Progenitor cell of endocrine pancreas (in vitro differentiated cells): ENCODE results near the gene IRF2. TPM values are rescaled to one million over a fixed set of nuclear protein-coding genes. Genes with fewer than 3 reads are reported as not detected.

Source experiments
- DNase-seq: peaks from one replicate; pipeline ENCODE4 v3.0.0; 2021; ENCODE audit warnings: low spot score; ENCODE audit not compliant: unreplicated experiment
- H3K27ac Mint-ChIP-seq: 2 replicates; pipeline ENCODE4 v1.8.0; 2021; ENCODE audit warnings: mild to moderate bottlenecking, moderate library complexity, mixed read lengths
- H3K27me3 Mint-ChIP-seq: 2 replicates; pipeline ENCODE4 v1.8.0; 2021; ENCODE audit warnings: mixed read lengths
- H3K36me3 Mint-ChIP-seq: 2 replicates; pipeline ENCODE4 v1.8.0; 2022; ENCODE audit warnings: mixed read lengths; ENCODE audit not compliant: insufficient read depth
- H3K4me1 Mint-ChIP-seq: 2 replicates; pipeline ENCODE4 v1.8.0; 2021; ENCODE audit warnings: low read depth, mixed read lengths
- H3K4me3 Mint-ChIP-seq: 2 replicates; pipeline ENCODE4 v1.8.0; 2021; ENCODE audit warnings: low read depth, mild to moderate bottlenecking, moderate library complexity, mixed read lengths
- H3K9me3 Mint-ChIP-seq: 2 replicates; pipeline ENCODE4 v1.8.0; 2021; ENCODE audit warnings: low read depth, mixed read lengths
- total RNA-seq: library from RNA; stranded (reverse); gene quantifications from 2 replicates; pipeline ENCODE4 v1.2.1, GENCODE V29; 2021
- TF ChIP-seq, protein P1 (sequence below): fragments of 200-600 bp; sonication (generic); IDR thresholded peaks from one replicate; pipeline ENCODE4 v1.5.0; 2021; ENCODE audit warnings: antibody characterized with exemption, mild to moderate bottlenecking; ENCODE audit not compliant: unreplicated experiment

IRF2 gene
- total RNA-seq, 1 donor from 2014 or later: 19.1 TPM

DNA sequence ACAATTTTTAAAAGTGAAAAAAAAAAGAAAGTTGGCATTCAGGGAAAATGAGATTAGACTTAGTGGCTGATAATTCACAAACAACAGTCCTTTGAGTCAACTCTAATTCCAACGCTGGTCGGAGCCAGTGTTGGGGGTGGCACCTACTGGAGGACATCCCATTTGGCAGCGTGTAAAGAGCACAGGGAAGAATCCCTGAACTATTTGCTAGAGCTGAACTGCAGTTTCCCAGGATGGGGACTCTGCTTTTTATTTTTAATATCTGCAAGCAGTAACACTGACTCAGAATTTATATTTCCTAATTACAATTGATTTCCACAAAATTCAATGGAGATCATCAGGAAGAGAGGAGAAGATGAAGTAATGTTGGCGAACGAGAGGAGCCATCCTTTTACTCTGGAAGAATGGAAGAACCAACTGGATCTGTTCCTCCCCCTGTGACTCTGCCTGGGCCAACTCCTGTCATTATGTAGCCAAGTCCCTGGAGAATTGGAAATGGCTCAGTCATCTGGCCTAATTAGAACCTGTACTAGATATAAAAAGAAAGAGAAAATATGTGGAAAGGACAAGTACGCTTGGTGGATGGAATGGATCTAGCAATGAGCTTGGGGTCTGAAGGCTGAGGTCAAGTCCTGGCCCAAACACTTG is 76.7 kb downstream of the IRF2 start:
- no peaks in the 10 kb centered on the region for H3K9me3 Mint-ChIP-seq
- no peaks in the 10 kb centered on the region for H3K27me3 Mint-ChIP-seq
- H3K4me1 Mint-ChIP-seq: peaks cover 3% of the 10 kb centered on the region
- DNase-seq: no peak
- H3K27ac Mint-ChIP-seq: no peak overlapping the region
- H3K36me3 Mint-ChIP-seq: peaks cover 28% of the 10 kb centered on the region
- no peak overlapping the region for H3K4me3 Mint-ChIP-seq
- TF ChIP-seq, protein P1, sequence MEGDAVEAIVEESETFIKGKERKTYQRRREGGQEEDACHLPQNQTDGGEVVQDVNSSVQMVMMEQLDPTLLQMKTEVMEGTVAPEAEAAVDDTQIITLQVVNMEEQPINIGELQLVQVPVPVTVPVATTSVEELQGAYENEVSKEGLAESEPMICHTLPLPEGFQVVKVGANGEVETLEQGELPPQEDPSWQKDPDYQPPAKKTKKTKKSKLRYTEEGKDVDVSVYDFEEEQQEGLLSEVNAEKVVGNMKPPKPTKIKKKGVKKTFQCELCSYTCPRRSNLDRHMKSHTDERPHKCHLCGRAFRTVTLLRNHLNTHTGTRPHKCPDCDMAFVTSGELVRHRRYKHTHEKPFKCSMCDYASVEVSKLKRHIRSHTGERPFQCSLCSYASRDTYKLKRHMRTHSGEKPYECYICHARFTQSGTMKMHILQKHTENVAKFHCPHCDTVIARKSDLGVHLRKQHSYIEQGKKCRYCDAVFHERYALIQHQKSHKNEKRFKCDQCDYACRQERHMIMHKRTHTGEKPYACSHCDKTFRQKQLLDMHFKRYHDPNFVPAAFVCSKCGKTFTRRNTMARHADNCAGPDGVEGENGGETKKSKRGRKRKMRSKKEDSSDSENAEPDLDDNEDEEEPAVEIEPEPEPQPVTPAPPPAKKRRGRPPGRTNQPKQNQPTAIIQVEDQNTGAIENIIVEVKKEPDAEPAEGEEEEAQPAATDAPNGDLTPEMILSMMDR: no peak

DNA sequence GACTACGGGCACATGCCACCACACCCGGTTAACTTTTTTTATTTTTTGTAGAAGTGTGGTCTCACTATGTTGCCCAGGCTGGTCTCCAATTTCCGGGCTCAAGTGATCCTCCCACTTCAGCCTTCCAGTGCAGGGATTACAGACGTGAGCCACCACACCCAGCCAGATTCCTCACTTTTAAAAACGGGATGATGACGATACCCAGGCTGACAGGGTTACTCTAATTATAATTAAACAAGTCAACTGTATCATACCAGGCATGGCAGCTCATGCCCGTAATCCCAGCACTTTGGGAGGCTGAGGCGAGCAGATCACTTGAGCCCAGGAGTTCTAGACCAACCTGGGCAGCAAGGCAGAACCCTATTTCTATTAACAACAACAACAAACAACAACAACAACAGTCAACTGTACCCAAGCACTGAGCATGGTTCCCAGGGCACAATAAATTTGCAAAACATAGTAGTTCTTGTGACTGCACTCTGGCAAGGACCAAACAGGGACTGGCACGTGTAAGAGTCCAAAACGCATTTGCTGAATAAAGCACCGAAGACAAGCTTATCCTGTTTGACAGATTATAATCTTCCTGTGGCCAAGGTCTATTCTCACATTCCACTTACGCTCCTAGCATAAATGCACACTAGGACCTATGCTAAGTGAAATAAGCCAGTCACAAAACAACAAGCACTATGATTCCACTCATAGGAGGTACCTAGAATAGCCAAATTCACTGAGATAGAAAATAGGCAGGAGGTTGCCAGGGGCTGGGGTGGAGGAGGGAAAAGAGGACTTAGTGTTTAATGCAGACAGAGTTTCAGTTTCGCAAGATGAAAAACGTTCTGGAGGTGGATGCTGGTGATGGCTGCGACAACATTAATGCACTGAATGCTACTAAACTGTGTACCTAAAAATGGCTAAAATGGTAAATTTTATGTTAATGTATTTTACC is 77.5 kb downstream of the IRF2 start:
- Mint-ChIP-seq H3K27me3 (no peaks in the 10 kb centered on the region), H3K4me1 (peaks cover 2% of the 10 kb centered on the region), H3K36me3 (peaks cover 26% of the 10 kb centered on the region), H3K9me3 (no peaks in the 10 kb centered on the region), H3K27ac (no peak overlapping the region), H3K4me3 (no peak overlapping the region)
- TF ChIP-seq, protein P1: no peak
- no peak for DNase-seq

DNA sequence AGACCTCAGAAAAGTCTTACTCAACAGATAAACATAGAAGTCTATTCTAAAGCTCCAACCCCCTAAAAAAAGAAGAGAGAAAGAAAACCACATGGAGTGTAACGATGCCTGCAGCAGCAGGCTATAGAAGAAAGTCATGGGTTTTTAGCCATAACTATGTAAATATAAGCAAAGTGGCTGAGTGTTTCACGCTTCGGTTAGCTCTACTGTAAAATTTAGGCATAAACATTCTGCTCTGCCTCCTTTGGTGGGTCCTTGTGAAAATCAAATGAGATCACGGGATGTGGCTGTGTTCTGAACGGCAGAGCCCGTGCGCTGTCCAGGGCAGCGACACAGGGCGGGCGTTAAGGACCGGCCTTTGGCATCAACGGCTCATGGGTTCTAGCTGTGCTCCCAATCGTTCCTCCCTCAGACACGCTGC is 78.4 kb downstream of the IRF2 start:
- Mint-ChIP-seq H3K27ac (no peak overlapping the region), H3K4me1 (no peaks in the 10 kb centered on the region), H3K27me3 (no peaks in the 10 kb centered on the region), H3K36me3 (peaks cover 32% of the 10 kb centered on the region), H3K9me3 (no peaks in the 10 kb centered on the region), H3K4me3 (no peak overlapping the region)
- TF ChIP-seq, protein P1: no peak
- no peak for DNase-seq

DNA sequence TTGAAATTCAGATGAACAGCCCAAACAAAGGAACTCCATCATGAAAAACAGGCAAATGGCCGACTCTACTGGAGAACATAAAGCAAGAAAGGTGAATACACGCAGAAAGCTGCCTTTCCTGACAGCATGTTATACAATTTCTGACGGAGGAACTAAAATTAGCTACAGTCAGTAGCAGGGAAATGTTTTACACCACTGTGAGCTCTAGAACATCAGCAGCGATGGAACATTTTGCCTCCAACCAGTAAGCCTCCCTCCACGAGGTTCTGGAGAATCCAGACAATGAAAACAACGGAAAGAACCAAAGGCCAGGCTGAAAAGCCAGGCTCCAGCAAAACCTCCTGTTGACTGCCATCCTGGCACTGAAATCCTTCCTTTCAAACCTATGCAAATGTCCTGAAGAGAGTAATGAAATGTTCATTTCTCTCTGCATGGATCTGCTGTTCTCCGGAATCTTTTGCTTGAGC is 78.9 kb downstream of the IRF2 start:
- TF ChIP-seq, protein P1: no peak
- Mint-ChIP-seq H3K27me3 (no peaks in the 10 kb centered on the region), H3K9me3 (no peaks in the 10 kb centered on the region), H3K27ac (no peak overlapping the region), H3K4me3 (no peak overlapping the region), H3K36me3 (peaks cover 31% of the 10 kb centered on the region), H3K4me1 (no peaks in the 10 kb centered on the region)
- no peak for DNase-seq

DNA sequence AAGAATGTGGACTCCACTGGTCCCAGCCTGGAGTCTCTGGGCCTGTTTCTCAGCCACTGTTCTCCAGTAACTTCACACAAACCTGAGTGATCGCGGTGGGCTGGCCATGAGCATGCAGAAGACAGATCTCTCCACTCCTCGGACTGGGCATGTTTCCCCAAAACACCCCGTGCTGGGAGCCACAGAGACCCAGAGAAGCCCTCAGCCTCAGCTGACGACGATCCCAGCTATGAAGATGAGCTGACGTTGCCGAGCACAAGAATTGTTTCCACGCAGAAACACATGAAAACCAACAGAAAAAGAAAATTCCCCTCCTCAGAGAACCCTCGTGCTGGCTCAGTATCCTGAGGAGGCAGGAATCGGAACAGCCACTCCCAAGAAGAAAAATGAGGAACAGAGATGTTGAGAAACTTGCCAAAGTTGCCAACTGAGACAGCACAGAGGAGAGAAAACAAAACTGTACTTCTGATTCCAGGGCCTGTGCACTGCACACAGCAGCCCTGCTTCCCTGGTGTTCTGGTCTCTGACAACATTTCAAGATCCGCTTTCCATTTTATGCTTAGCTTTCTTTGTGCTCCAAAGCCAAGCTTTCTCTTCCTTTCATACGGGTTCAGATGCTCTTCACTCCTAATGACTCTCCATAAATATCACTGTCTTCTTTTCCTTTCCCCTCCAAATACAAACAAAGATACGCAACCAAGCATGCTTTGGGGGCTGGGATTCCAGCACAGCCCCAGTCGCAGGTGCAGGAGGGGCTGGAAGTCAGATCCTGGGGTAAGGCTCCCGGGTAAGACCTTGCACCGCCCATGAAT is 81.4 kb downstream of the IRF2 start:
- DNase-seq: no peak
- Mint-ChIP-seq H3K9me3 (no peaks in the 10 kb centered on the region), H3K36me3 (peaks cover 45% of the 10 kb centered on the region), H3K4me3 (no peak overlapping the region), H3K27ac (no peak overlapping the region), H3K4me1 (peaks cover 3% of the 10 kb centered on the region), H3K27me3 (no peaks in the 10 kb centered on the region)
- TF ChIP-seq, protein P1: no peak
